Caco-2 (cell line): ENCODE results near the gene KRCC1. TPM values are rescaled to one million over a fixed set of nuclear protein-coding genes. Genes with fewer than 3 reads are reported as not detected.
A peak's percentile ranks its signal among the peaks of the same experiment; 100 is the strongest.

Experiments
- BruUV-seq: library from RNA; stranded (reverse); fragments of 400-500 nt; replicated peaks from 2 replicates; lab custom pipeline; 2021; lab: Mats Ljungman, UMichigan
- CTCF ChIA-PET: fragments of 300-600 bp; sonication (Branson Sonifier 250); formaldehyde crosslinking; loops from one replicate; lab custom pipeline; 2022; ENCODE audit warnings: antibody characterized with exemption; lab: Charles Lee
- POLR2A ChIA-PET: fragments of 300-600 bp; sonication (Branson Sonifier 250); formaldehyde crosslinking; loops from one replicate; lab custom pipeline; 2022; ENCODE audit warnings: antibody characterized with exemption; lab: Charles Lee
- DNase-seq, 2 experiments: peaks; one replicate each; pipeline versions ENCODE4 v3.0.0 to v3.0.0-alpha.2; 2020 to 2022
- H3K27me3 ChIP-seq: replicated peaks from 2 replicates; pipeline ENCODE4 v1.6.0; 2011; ENCODE audit warnings: low read length; ENCODE audit not compliant: control insufficient read depth, insufficient read depth
- H3K36me3 ChIP-seq: 2 replicates; pipeline ENCODE4 v1.5.1; 2011; ENCODE audit warnings: low read length; ENCODE audit not compliant: control insufficient read depth, insufficient read depth
- H3K4me1 ChIP-seq: fragments of 250-450 bp; sonication (Bioruptor Pico); 2 replicates; pipeline ENCODE4 v1.5.1; 2020; ENCODE audit warnings: mild to moderate bottlenecking
- H3K4me3 ChIP-seq: 2 replicates; pipeline ENCODE4 v1.5.1; 2011; ENCODE audit warnings: low read depth, mild to moderate bottlenecking, control low read depth, low read length
- H3K9me3 ChIP-seq: fragments of 250-450 bp; sonication (Bioruptor Pico); 2 replicates; pipeline ENCODE4 v1.5.1; 2020; ENCODE audit warnings: mild to moderate bottlenecking, moderate library complexity
- H3K27ac Mint-ChIP-seq: one replicate; pipeline ENCODE4 v1.8.0; 2022; ENCODE audit warnings: mixed read lengths; ENCODE audit not compliant: unreplicated experiment
- H3K27me3 Mint-ChIP-seq: one replicate; pipeline ENCODE4 v1.8.0; 2022; ENCODE audit warnings: mixed read lengths; ENCODE audit not compliant: insufficient read depth, unreplicated experiment
- H3K36me3 Mint-ChIP-seq: one replicate; pipeline ENCODE4 v1.8.0; 2022; ENCODE audit warnings: mild to moderate bottlenecking, mixed read lengths; ENCODE audit not compliant: insufficient read depth, unreplicated experiment
- H3K4me1 Mint-ChIP-seq: one replicate; pipeline ENCODE4 v1.8.0; 2022; ENCODE audit warnings: low read depth, mixed read lengths; ENCODE audit not compliant: unreplicated experiment
- H3K4me3 Mint-ChIP-seq: one replicate; pipeline ENCODE4 v1.8.0; 2022; ENCODE audit warnings: mild to moderate bottlenecking, moderate library complexity, mixed read lengths; ENCODE audit not compliant: unreplicated experiment
- H3K9me3 Mint-ChIP-seq: one replicate; pipeline ENCODE4 v1.8.0; 2022; ENCODE audit warnings: mixed read lengths; ENCODE audit not compliant: unreplicated experiment
- intact Hi-C: fragments of 100-400 bp; cut with micrococcal nuclease; formaldehyde crosslinking; loops from one replicate; pipeline ENCODE4 v1.10.0; 2022; ENCODE audit not compliant: unreplicated experiment
- total RNA-seq: library from RNA; stranded (reverse); gene quantifications from 2 replicates; pipeline ENCODE4 v1.2.3, GENCODE V29; 2022
- TF ChIP-seq, protein P1 (sequence below), 2 experiments: fragments of 200-600 bp in 1 of 2; IDR thresholded peaks; 1 replicate in 1 of 2; 2 replicates in 1 of 2; pipeline versions ENCODE4 v1.5.1 to v1.8.0; 2011 to 2022; ENCODE audit warnings: antibody characterized with exemption in 1 of 2, control low read depth in 1 of 2, inconsistent platforms in 1 of 2, low read depth in 1 of 2, low read length in 1 of 2, mild to moderate bottlenecking in 1 of 2, moderate library complexity in 1 of 2; ENCODE audit not compliant: insufficient read depth in 1 of 2, severe bottlenecking in 1 of 2, unreplicated experiment in 1 of 2

The KRCC1 gene
- total RNA-seq, 1 experiment from 2014 or later, result 7.6 TPM

DNA sequence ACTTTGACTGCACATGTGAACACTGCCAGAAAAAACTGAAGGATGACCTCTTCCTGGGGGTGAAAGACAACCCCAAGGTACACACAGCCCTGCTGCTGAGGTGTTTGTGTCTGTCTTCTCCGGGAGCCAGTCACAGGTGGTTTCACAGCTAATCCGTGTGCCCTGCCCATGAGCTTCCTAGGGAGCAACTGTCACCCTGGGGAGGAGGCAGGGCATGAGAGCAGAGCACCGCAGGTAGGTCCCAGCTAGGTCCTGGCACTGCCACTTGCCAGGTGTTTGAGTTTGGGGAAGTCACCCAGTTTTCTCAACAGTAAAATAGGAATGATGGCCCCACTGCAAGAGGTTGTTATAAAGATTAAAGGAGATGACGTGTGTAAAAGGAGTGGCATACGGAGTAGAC lies 41.1 kb upstream of the KRCC1 start:
- Histone ChIP-seq H3K27me3 (no peaks in the 10 kb centered on the region), H3K36me3 (no peaks in the 10 kb centered on the region), H3K4me1 (no peaks in the 10 kb centered on the region), H3K4me3 (no peak overlapping the region), H3K9me3 (no peaks in the 10 kb centered on the region)
- Mint-ChIP-seq H3K27ac (peak overlapping the region; percentile 2), H3K4me3 (no peak overlapping the region), H3K27me3 (no peaks in the 10 kb centered on the region), H3K4me1 (no peaks in the 10 kb centered on the region), H3K9me3 (no peaks in the 10 kb centered on the region), H3K36me3 (no peaks in the 10 kb centered on the region)
- DNase-seq, result no peak
- ChIA-PET CTCF (interaction anchor here (2.7 kb wide), 1 partner anchor 36 kb away, joined by 7 read pairs; no protein-coding TSS in a partner anchor), POLR2A (no interaction called here)
- no TSS peak for BruUV-seq
- TF ChIP-seq, protein P1, sequence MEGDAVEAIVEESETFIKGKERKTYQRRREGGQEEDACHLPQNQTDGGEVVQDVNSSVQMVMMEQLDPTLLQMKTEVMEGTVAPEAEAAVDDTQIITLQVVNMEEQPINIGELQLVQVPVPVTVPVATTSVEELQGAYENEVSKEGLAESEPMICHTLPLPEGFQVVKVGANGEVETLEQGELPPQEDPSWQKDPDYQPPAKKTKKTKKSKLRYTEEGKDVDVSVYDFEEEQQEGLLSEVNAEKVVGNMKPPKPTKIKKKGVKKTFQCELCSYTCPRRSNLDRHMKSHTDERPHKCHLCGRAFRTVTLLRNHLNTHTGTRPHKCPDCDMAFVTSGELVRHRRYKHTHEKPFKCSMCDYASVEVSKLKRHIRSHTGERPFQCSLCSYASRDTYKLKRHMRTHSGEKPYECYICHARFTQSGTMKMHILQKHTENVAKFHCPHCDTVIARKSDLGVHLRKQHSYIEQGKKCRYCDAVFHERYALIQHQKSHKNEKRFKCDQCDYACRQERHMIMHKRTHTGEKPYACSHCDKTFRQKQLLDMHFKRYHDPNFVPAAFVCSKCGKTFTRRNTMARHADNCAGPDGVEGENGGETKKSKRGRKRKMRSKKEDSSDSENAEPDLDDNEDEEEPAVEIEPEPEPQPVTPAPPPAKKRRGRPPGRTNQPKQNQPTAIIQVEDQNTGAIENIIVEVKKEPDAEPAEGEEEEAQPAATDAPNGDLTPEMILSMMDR (IDR thresholded peaks at IDR 0.05; ENCODE audit: insufficient read depth in 1 of 2, low read depth in 1 of 2, low read length in 1 of 2, severe bottlenecking in 1 of 2, unreplicated experiment in 1 of 2), result no peak
- intact Hi-C loops, result no loop called here

DNA sequence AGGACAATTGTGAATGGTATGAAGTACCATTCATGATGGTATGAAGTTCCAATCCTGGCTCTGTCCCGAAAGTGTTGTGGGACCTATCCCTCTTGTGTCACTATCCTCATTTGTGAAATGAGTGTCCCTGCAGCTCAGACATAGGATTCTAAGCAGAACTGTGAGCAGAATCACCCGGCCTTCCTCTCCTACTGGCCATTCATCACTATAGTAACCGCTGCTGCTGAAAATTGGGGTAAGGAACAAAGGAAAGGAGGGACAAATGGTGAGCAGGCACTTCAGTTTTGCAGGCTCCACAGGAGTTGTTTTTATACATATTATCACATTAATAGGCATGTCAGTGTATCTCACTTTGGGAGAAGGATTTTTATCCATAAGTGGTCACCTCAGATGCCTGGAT lies 39.4 kb upstream of the KRCC1 start:
- CTCF ChIA-PET, result interaction anchor here (2.7 kb wide), 1 partner anchor 34 kb away, joined by 7 read pairs; no protein-coding TSS in a partner anchor
- TF ChIP-seq, protein P1 (IDR thresholded peaks at IDR 0.05; ENCODE audit: insufficient read depth in 1 of 2, low read depth in 1 of 2, low read length in 1 of 2, severe bottlenecking in 1 of 2, unreplicated experiment in 1 of 2), result no peak
- Histone ChIP-seq H3K27me3 (no peaks in the 10 kb centered on the region), H3K9me3 (no peaks in the 10 kb centered on the region), H3K36me3 (no peaks in the 10 kb centered on the region), H3K4me3 (no peak overlapping the region), H3K4me1 (no peaks in the 10 kb centered on the region)
- H3K27ac Mint-ChIP-seq, result no peak overlapping the region
- no peaks in the 10 kb centered on the region for H3K36me3 Mint-ChIP-seq
- no peak overlapping the region for H3K4me3 Mint-ChIP-seq
- no peak for DNase-seq
- intact Hi-C loops, result no loop called here
- POLR2A ChIA-PET, result no interaction called here
- no peaks in the 10 kb centered on the region for H3K4me1 Mint-ChIP-seq
- no TSS peak for BruUV-seq
- no peaks in the 10 kb centered on the region for H3K27me3 Mint-ChIP-seq
- H3K9me3 Mint-ChIP-seq, result no peaks in the 10 kb centered on the region

DNA sequence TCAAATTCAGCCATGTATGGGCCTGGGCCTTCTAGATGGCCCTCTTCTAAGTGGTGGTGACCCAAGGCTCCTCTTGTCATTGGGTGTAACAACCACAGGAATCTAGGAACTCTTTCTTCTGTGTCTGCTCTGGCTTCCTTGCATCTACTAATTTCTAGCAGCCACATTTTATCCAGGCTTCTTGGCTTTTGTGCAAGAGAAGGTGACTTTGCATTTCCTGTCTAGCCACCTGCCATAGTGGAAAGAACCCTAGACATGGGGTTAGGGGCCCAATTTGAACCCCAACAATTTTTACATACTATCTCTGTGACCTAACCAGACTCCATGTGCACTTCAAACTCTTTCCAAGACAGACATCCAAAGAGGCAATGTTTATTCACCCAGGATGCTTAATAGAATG lies 37.2 kb upstream of the KRCC1 start:
- ChIA-PET CTCF (no interaction called here), POLR2A (interaction anchor here (0.7 kb wide), 1 partner anchor 9 kb away, joined by 3 read pairs; no protein-coding TSS in a partner anchor)
- TF ChIP-seq, protein P1 (IDR thresholded peaks at IDR 0.05; ENCODE audit: insufficient read depth in 1 of 2, low read depth in 1 of 2, low read length in 1 of 2, severe bottlenecking in 1 of 2, unreplicated experiment in 1 of 2), result no peak
- BruUV-seq, result no TSS peak
- H3K4me1 Mint-ChIP-seq, result no peaks in the 10 kb centered on the region
- no peak overlapping the region for H3K27ac Mint-ChIP-seq
- Histone ChIP-seq H3K4me3 (no peak overlapping the region), H3K36me3 (no peaks in the 10 kb centered on the region), H3K9me3 (no peaks in the 10 kb centered on the region), H3K27me3 (no peaks in the 10 kb centered on the region), H3K4me1 (no peaks in the 10 kb centered on the region)
- no peaks in the 10 kb centered on the region for H3K27me3 Mint-ChIP-seq
- DNase-seq, result no peak
- H3K36me3 Mint-ChIP-seq, result no peaks in the 10 kb centered on the region
- no peaks in the 10 kb centered on the region for H3K9me3 Mint-ChIP-seq
- intact Hi-C loops, result no loop called here
- H3K4me3 Mint-ChIP-seq, result no peak overlapping the region
